NCI-H526 treated with DMSO at 0.1 percent for 48 hours (cell line): ENCODE measurements around the gene PDCL3.

Experiments
- DNase-seq: peaks from one replicate; lab custom pipeline; 2025; lab: John Stamatoyannopoulos, UW

PDCL3 gene

GRCh38 chr2:100560216-100560830 lies 2.5 kb upstream of the PDCL3 start:
- DNase-seq: no peak

- no peak for DNase-seq
Observed at GRCh38 chr2:100561191-100561590, 1.6 kb upstream of the PDCL3 start.

- DNase-seq: no peak
Observed at GRCh38 chr2:100563407-100564247, 834 bp downstream of the PDCL3 start.

- no peak for DNase-seq
Observed at GRCh38 chr2:100568989-100569388, 6.2 kb downstream of the PDCL3 start.

- DNase-seq: no peak
Observed at GRCh38 chr2:100571668-100572067, 8.9 kb downstream of the PDCL3 start.

GRCh38 chr2:100577777-100578176 lies 15.0 kb downstream of the PDCL3 start:
- DNase-seq: no peak

- no peak for DNase-seq
Observed at GRCh38 chr2:100580367-100581276, 17.8 kb downstream of the PDCL3 start.

GRCh38 chr2:100581277-100581612 lies 18.5 kb downstream of the PDCL3 start:
- DNase-seq: no peak

GRCh38 chr2:100584816-100585215 lies 22.0 kb downstream of the PDCL3 start:
- DNase-seq: no peak

GRCh38 chr2:100588071-100588786 lies 25.4 kb downstream of the PDCL3 start:
- no peak for DNase-seq

GRCh38 chr2:100589527-100589926 lies 26.7 kb downstream of the PDCL3 start:
- DNase-seq: no peak

GRCh38 chr2:100592226-100592625 lies 29.4 kb downstream of the PDCL3 start:
- DNase-seq: no peak

- DNase-seq: no peak
Observed at GRCh38 chr2:100596465-100596864, 33.7 kb downstream of the PDCL3 start.

- DNase-seq: no peak
Observed at GRCh38 chr2:100599566-100599965, 36.8 kb downstream of the PDCL3 start.

- DNase-seq: no peak
Observed at GRCh38 chr2:100601661-100602060, 38.9 kb downstream of the PDCL3 start.

GRCh38 chr2:100603414-100603813 lies 40.6 kb downstream of the PDCL3 start:
- no peak for DNase-seq

GRCh38 chr2:100603948-100604633 lies 41.3 kb downstream of the PDCL3 start:
- DNase-seq: no peak

GRCh38 chr2:100606332-100606725 lies 43.5 kb downstream of the PDCL3 start:
- no peak for DNase-seq

- peak; percentile 30 for DNase-seq
Observed at GRCh38 chr2:100606726-100607343, 44.0 kb downstream of the PDCL3 start.

- DNase-seq: peak; percentile 6
Observed at GRCh38 chr2:100610381-100610831, 47.6 kb downstream of the PDCL3 start.
